Measurements from ENCODE around the gene ITGB3BP.

ITGB3BP gene

GRCh38 chr1:63533931-63534330 lies 10.9 kb upstream of the ITGB3BP start:
- TF ChIP-seq GATA2 (IDR thresholded peaks at IDR 0.05; ENCODE audit: low read depth, low read length) (no peak), GATA3 (IDR thresholded peaks at IDR 0.05; ENCODE audit: low read depth, low read length) (no peak)

- TF ChIP-seq GATA3 (IDR thresholded peaks at IDR 0.05; ENCODE audit: low read depth, low read length) (no peak), GATA2 (IDR thresholded peaks at IDR 0.05; ENCODE audit: low read depth, low read length) (no peak)
Measured at GRCh38 chr1:63532727-63533126, 9.7 kb upstream of the ITGB3BP start.

- TF ChIP-seq GATA3 (IDR thresholded peaks at IDR 0.05; ENCODE audit: low read depth, low read length) (no peak), GATA2 (IDR thresholded peaks at IDR 0.05; ENCODE audit: low read depth, low read length) (no peak)
Measured at GRCh38 chr1:63524201-63524600, 1.2 kb upstream of the ITGB3BP start.

- TF ChIP-seq GATA2 (IDR thresholded peaks at IDR 0.05; ENCODE audit: low read depth, low read length) = no peak; the same call in 1 of the 2 replicates
- no peak for TF ChIP-seq GATA3 (IDR thresholded peaks at IDR 0.05; ENCODE audit: low read depth, low read length)
Measured at GRCh38 chr1:63523738-63524137, 713 bp upstream of the ITGB3BP start.

- no peak for TF ChIP-seq GATA2 (IDR thresholded peaks at IDR 0.05; ENCODE audit: low read depth, low read length)
- no peak for TF ChIP-seq GATA3 (IDR thresholded peaks at IDR 0.05; ENCODE audit: low read depth, low read length)
Measured at GRCh38 chr1:63516629-63517028, 6.4 kb downstream of the ITGB3BP start.

GRCh38 chr1:63512584-63512983 lies 10.4 kb downstream of the ITGB3BP start:
- TF ChIP-seq GATA3 (IDR thresholded peaks at IDR 0.05; ENCODE audit: low read depth, low read length) (no peak), GATA2 (IDR thresholded peaks at IDR 0.05; ENCODE audit: low read depth, low read length) (no peak)

GRCh38 chr1:63509718-63510117 lies 13.3 kb downstream of the ITGB3BP start:
- TF ChIP-seq GATA2 (IDR thresholded peaks at IDR 0.05; ENCODE audit: low read depth, low read length) (no peak), GATA3 (IDR thresholded peaks at IDR 0.05; ENCODE audit: low read depth, low read length) (no peak)

GRCh38 chr1:63506782-63507181 lies 16.2 kb downstream of the ITGB3BP start:
- TF ChIP-seq GATA3 (IDR thresholded peaks at IDR 0.05; ENCODE audit: low read depth, low read length) (no peak), GATA2 (IDR thresholded peaks at IDR 0.05; ENCODE audit: low read depth, low read length) (no peak)

GRCh38 chr1:63501256-63501655 lies 21.8 kb downstream of the ITGB3BP start:
- no peak for TF ChIP-seq GATA2 (IDR thresholded peaks at IDR 0.05; ENCODE audit: low read depth, low read length)
- TF ChIP-seq GATA3 (IDR thresholded peaks at IDR 0.05; ENCODE audit: low read depth, low read length) = no peak

GRCh38 chr1:63498106-63498505 lies 24.9 kb downstream of the ITGB3BP start:
- TF ChIP-seq GATA2 (IDR thresholded peaks at IDR 0.05; ENCODE audit: low read depth, low read length) = no peak
- TF ChIP-seq GATA3 (IDR thresholded peaks at IDR 0.05; ENCODE audit: low read depth, low read length) = no peak

- TF ChIP-seq GATA2 (IDR thresholded peaks at IDR 0.05; ENCODE audit: low read depth, low read length) (no peak), GATA3 (IDR thresholded peaks at IDR 0.05; ENCODE audit: low read depth, low read length) (no peak)
Measured at GRCh38 chr1:63497577-63497976, 25.4 kb downstream of the ITGB3BP start.

GRCh38 chr1:63487336-63488065 lies 35.5 kb downstream of the ITGB3BP start:
- TF ChIP-seq GATA3 (IDR thresholded peaks at IDR 0.05; ENCODE audit: low read depth, low read length) = no peak
- no peak for TF ChIP-seq GATA2 (IDR thresholded peaks at IDR 0.05; ENCODE audit: low read depth, low read length)

- TF ChIP-seq GATA3 (IDR thresholded peaks at IDR 0.05; ENCODE audit: low read depth, low read length) (no peak), GATA2 (IDR thresholded peaks at IDR 0.05; ENCODE audit: low read depth, low read length) (no peak)
Measured at GRCh38 chr1:63486629-63487028, 36.4 kb downstream of the ITGB3BP start.

- TF ChIP-seq GATA3 (IDR thresholded peaks at IDR 0.05; ENCODE audit: low read depth, low read length) (no peak), GATA2 (IDR thresholded peaks at IDR 0.05; ENCODE audit: low read depth, low read length) (no peak)
Measured at GRCh38 chr1:63480057-63480456, 43.0 kb downstream of the ITGB3BP start.

- TF ChIP-seq GATA3 (IDR thresholded peaks at IDR 0.05; ENCODE audit: low read depth, low read length) = no peak
- TF ChIP-seq GATA2 (IDR thresholded peaks at IDR 0.05; ENCODE audit: low read depth, low read length) = no peak
Measured at GRCh38 chr1:63475761-63476160, 47.3 kb downstream of the ITGB3BP start.

All from SH-SY5Y (cell line).